DOHH2 (cell line): Measurements from ENCODE around the gene SLC45A3.

Source experiments
- H3F3A ChIP-seq: fragments of 200-600 bp; sonication (generic), shearing (Covaris generic); 2 replicates; pipeline ENCODE4 v1.6.0; 2016; ENCODE audit warnings: antibody characterized with exemption, mild to moderate bottlenecking; ENCODE audit not compliant: control insufficient read depth, insufficient read depth
- H3K27ac ChIP-seq: fragments of 200-600 bp; sonication (generic); 2 replicates; pipeline ENCODE4 v1.5.1; 2014; ENCODE audit warnings: low read depth, mild to moderate bottlenecking, low read length, moderate library complexity
- H3K27me3 ChIP-seq: fragments of 200-600 bp; sonication (generic); 2 replicates; pipeline ENCODE4 v1.6.1; 2014; ENCODE audit warnings: mild to moderate bottlenecking, low read length, mixed read lengths; ENCODE audit not compliant: control insufficient read depth
- H3K36me3 ChIP-seq: fragments of 200-600 bp; sonication (generic); 2 replicates; pipeline ENCODE4 v1.6.1; 2014; ENCODE audit warnings: mild to moderate bottlenecking, low read length, moderate library complexity, mixed read lengths; ENCODE audit not compliant: control insufficient read depth
- H3K4me1 ChIP-seq: fragments of 200-600 bp; sonication (generic); 2 replicates; pipeline ENCODE4 v1.6.1; 2014; ENCODE audit warnings: mild to moderate bottlenecking, low read length, mixed read lengths; ENCODE audit not compliant: control insufficient read depth
- H3K4me2 ChIP-seq: fragments of 200-600 bp; sonication (generic); 2 replicates; pipeline ENCODE4 v1.6.0; 2014; ENCODE audit warnings: mild to moderate bottlenecking, low read length, moderate library complexity
- H3K4me3 ChIP-seq: fragments of 200-600 bp; sonication (generic); 2 replicates; pipeline ENCODE4 v1.5.1; 2014; ENCODE audit warnings: mild to moderate bottlenecking, low read length, mixed read lengths
- H3K79me2 ChIP-seq: fragments of 200-600 bp; sonication (generic); 2 replicates; pipeline ENCODE4 v1.6.1; 2014; ENCODE audit warnings: mild to moderate bottlenecking, low read length, mixed read lengths; ENCODE audit not compliant: control insufficient read depth
- H3K9me2 ChIP-seq: fragments of 200-600 bp; sonication (generic); replicated peaks from 2 replicates; pipeline ENCODE4 v1.6.1; 2014; ENCODE audit warnings: mild to moderate bottlenecking, low read length, mixed read lengths; ENCODE audit not compliant: control insufficient read depth
- H3K9me3 ChIP-seq: fragments of 200-600 bp; sonication (generic); 2 replicates; pipeline ENCODE4 v1.6.1; 2014; ENCODE audit warnings: antibody characterized with exemption, low read length, mixed read lengths; ENCODE audit not compliant: control insufficient read depth, insufficient read depth
- H4K20me1 ChIP-seq: fragments of 200-600 bp; sonication (generic); 2 replicates; pipeline ENCODE4 v1.6.0; 2014; ENCODE audit warnings: low read depth, mild to moderate bottlenecking, antibody characterized with exemption, low read length, moderate library complexity; ENCODE audit not compliant: control insufficient read depth, insufficient read depth
- CTCF ChIP-seq: fragments of 200-600 bp; sonication (generic); IDR thresholded peaks from one replicate; pipeline ENCODE4 v1.5.1; 2014; ENCODE audit warnings: antibody characterized with exemption, mild to moderate bottlenecking, low read depth, low read length; ENCODE audit not compliant: poor library complexity, severe bottlenecking
- EZH2phosphoT487 ChIP-seq: fragments of 200-600 bp; sonication (generic); IDR thresholded peaks from 2 replicates; pipeline ENCODE4 v1.6.1; 2017; ENCODE audit warnings: borderline replicate concordance, mild to moderate bottlenecking, antibody characterized with exemption, low read length, moderate library complexity, mixed read lengths

Gene SLC45A3

DNA sequence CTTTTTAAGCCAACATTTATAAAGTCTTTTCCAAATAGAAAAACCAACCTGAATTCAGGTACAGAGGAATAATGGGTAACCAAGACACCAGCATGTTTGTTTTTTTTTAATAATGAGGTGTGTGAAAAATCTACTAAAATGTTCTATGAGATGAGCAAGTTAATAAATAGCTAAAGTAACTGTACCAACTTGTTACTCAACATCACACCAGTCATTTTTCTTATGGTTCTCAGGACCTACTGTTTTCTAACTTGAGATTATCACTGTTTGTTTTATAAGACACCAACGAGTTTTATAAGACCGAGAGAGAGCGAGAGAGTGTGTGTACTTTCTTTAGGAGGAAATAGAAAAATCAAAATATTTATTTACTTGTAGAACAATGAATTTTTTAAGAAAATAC lies 60.9 kb downstream of the SLC45A3 start:
- H3K9me3 ChIP-seq = no peaks in the 10 kb centered on the region
- H3F3A ChIP-seq = peaks cover 6% of the 10 kb centered on the region; the same call in 1 of the 2 replicates
- peaks cover 94% of the 10 kb centered on the region for H3K36me3 ChIP-seq
- no peak overlapping the region for H3K4me2 ChIP-seq
- H3K79me2 ChIP-seq = peaks cover 85% of the 10 kb centered on the region
- no peak overlapping the region for H3K4me3 ChIP-seq
- no peak overlapping the region for H3K27ac ChIP-seq
- TF ChIP-seq EZH2phosphoT487 (no peak), CTCF (no peak)
- H4K20me1 ChIP-seq = peaks cover 6% of the 10 kb centered on the region; the same call in 1 of the 2 replicates
- H3K4me1 ChIP-seq = peaks cover 14% of the 10 kb centered on the region
- no peaks in the 10 kb centered on the region for H3K9me2 ChIP-seq
- no peaks in the 10 kb centered on the region for H3K27me3 ChIP-seq

DNA sequence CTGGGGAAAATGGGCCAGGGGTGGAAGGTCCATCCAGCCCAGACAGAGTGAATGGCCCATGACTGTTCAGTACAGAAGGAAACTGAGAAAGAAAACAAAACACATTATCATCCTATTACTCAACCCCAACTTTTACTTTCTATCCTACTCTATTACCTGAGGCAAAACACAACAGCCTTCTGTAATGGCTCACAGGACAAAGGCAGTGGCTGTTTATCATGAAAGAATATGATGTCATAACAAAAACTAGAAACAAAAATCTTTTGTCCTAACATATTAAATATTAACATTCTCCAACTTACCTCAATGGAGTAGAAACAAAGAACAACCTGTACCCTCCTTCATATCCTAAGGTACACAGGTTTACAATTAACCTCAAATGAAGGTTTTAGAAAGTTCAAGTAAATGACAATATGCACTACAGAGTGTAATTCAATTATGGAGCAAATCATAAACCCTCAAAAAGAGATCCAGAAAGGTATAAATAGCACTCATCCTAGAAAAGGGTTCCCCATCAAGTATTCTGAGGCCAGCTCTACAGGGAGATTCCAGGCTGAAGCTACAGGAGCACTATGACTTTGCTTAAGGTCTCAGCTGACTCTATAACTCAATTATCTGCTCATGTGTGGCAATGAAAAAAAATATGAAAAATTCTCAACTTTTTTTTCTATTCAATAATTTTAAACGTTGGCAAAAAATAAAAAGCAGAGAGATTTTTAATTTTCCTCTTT lies 63.6 kb downstream of the SLC45A3 start:
- peaks cover 93% of the 10 kb centered on the region for H3K36me3 ChIP-seq
- no peaks in the 10 kb centered on the region for H3K9me3 ChIP-seq
- H3K27me3 ChIP-seq = no peaks in the 10 kb centered on the region
- no peak for TF ChIP-seq CTCF
- peaks cover 22% of the 10 kb centered on the region for H3K4me1 ChIP-seq
- H3K9me2 ChIP-seq = no peaks in the 10 kb centered on the region
- no peak overlapping the region for H3K4me3 ChIP-seq
- no peaks in the 10 kb centered on the region for H4K20me1 ChIP-seq
- peaks cover 8% of the 10 kb centered on the region; the same call in 1 of the 2 replicates for H3F3A ChIP-seq
- H3K79me2 ChIP-seq = peaks cover 83% of the 10 kb centered on the region
- no peak overlapping the region for H3K27ac ChIP-seq
- no peak overlapping the region for H3K4me2 ChIP-seq

- Histone ChIP-seq H3K9me3 (no peaks in the 10 kb centered on the region), H3K9me2 (no peaks in the 10 kb centered on the region), H3K4me1 (peaks cover 27% of the 10 kb centered on the region), H3K36me3 (peaks cover 94% of the 10 kb centered on the region), H3K27me3 (no peaks in the 10 kb centered on the region), H3K27ac (no peak overlapping the region), H3K79me2 (peaks cover 85% of the 10 kb centered on the region), H3K4me2 (no peak overlapping the region), H3K4me3 (no peak overlapping the region), H4K20me1 (no peaks in the 10 kb centered on the region), H3F3A (peaks cover 8% of the 10 kb centered on the region)
- TF ChIP-seq EZH2phosphoT487 (no peak), CTCF (no peak)
Measured at GRCh38 chr1:205615789-205616188, 64.5 kb downstream of the SLC45A3 start.
